Psoas muscle (tissue), 8 donors: ENCODE results near the gene MIGA1. TPM values are rescaled to one million over a fixed set of nuclear protein-coding genes. Genes with fewer than 3 reads are reported as not detected.
"Not testable (repeated sequence)": the region's sequence is repeated elsewhere in the genome, so short reads cannot be mapped to it uniquely, and the experiment has no call there.

Experiments used
- ATAC-seq, 4 donors: fragments of 200-7000 bp; cut with Tn5 transposase; one replicate each; pipeline ENCODE4 v1.9.1; 2020; ENCODE audit warnings: moderate library complexity in 3 of 4, mild to moderate bottlenecking in 2 of 4
- DNase-seq, 2 donors: peaks; one replicate each; pipeline ENCODE4 v3.0.0-alpha.2; 2020
- H3K27ac ChIP-seq: fragments of 200-600 bp; one replicate; pipeline ENCODE4 v1.8.0; 2022
- H3K27me3 ChIP-seq, 3 donors: fragments of 200-600 bp in 1 of 3; one replicate each; pipeline versions ENCODE4 v1.6.1 to v1.8.0; 2013 to 2022; ENCODE audit warnings: low read length in 2 of 3, mild to moderate bottlenecking in 2 of 3, moderate library complexity in 1 of 3; ENCODE audit not compliant: insufficient read depth in 3 of 3
- H3K36me3 ChIP-seq, 2 donors: fragments of 200-600 bp in 1 of 2; one replicate each; pipeline versions ENCODE4 v1.6.1 to v1.8.0; 2013 to 2022; ENCODE audit warnings: low read depth in 1 of 2, mild to moderate bottlenecking in 1 of 2, moderate library complexity in 1 of 2; ENCODE audit not compliant: insufficient read depth in 1 of 2
- H3K4me1 ChIP-seq: fragments of 200-600 bp; one replicate; pipeline ENCODE4 v1.8.0; 2022
- H3K4me3 ChIP-seq: fragments of 200-600 bp; one replicate; pipeline ENCODE4 v1.8.0; 2022; ENCODE audit warnings: mild to moderate bottlenecking
- H3K9me3 ChIP-seq: fragments of 200-600 bp; one replicate; pipeline ENCODE4 v1.8.0; 2022
- WGBS, 3 donors: extraction: QIAGEN DNeasy Blood & Tissue Kit; methylation state at CpG; one replicate each; pipeline versions ENCODE4 v1.1.6 to v1.1.7; 2013; 5-methylcytosine and 5-hydroxymethylcytosine counted together
- intact Hi-C, 2 donors: fragments of 100-400 bp; cut with DNase I; formaldehyde crosslinking; loops; one replicate each; pipeline versions ENCODE4 v1.11.0 to v1.14.2; 2022
- polyA plus RNA-seq, 3 donors: library from polyadenylated mRNA; stranded (reverse); fragments of 200-250 nt; gene quantifications; one replicate each; pipeline ENCODE4 v1.2.3, GENCODE V29; 2013
- total RNA-seq, 4 donors: library from RNA; stranded (reverse); fragmentation: NEBNext Ultra II Directional in 2 of 4; extraction: Animal tissue kit (Norgen Biotek cat#: 25700) in 2 of 4; gene quantifications; one replicate each; pipeline versions ENCODE4 v1.2.1 to v1.2.4, GENCODE V29; 2021 to 2023
- TF ChIP-seq, protein P1 (sequence below): fragments of 200-600 bp; IDR thresholded peaks from one replicate; pipeline ENCODE4 v1.8.0; 2022; ENCODE audit warnings: antibody characterized with exemption
- donor health status: healthy with polysubstance abuse.
- donor health status: DM: no; HTN: no; CAD: no; lungs with moderate emphysema.
- donor health status: Bipolar disorder and iron deficiency.
- donor health status: healthy.
- donor health status: DM: yes; HTN: yes; CAD: no.
- donor health status: DM: no; HTN: no; CAD: no.
- donor health status: DM: no; HTN: no; CAD: no.
- donor health status: DM: yes; HTN: yes; CAD: no.

Gene MIGA1
- total and polyA plus RNA-seq, 7 donors = 5.0 to 19.3 (median 11.9) TPM

DNA sequence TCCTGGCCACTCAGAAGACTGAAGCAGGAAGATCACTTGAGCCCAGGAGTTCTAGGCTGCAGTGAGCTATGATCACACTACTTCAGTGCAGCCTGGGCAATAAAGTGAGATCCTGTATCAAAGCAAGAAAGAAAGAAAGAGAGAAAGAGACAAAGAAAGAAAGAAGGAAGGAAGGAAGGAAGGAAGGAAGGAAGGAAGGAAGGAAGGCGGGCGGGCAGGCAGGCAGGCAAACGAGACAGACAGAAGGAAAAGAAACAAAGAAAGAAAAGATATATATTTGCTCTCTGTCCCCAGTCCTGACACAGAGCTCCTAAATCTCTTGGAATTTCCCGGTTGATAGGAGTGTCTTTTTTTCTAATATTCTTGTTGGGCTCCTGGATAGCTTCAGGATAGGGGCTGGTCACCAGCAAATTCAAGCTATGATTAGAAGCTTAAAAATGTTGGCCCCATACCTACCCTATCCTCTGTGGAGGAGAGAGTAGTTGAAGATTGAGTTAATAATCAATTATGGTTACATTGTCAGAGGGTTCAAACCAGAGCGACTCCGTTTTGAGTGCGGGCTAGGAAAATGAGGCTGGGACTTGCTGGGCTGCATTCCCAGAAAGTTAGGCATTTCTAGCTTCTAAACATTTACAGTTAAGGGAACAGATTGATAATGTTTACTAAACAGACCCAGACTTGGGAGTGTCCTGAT is 3.3 kb upstream of the MIGA1 start:
- H3K4me3 ChIP-seq = no peak overlapping the region
- peaks cover 16% of the 10 kb centered on the region for H3K4me1 ChIP-seq
- intact Hi-C loops = no loop called here
- H3K36me3 ChIP-seq = no peaks in the 10 kb centered on the region
- TF ChIP-seq, protein P1, sequence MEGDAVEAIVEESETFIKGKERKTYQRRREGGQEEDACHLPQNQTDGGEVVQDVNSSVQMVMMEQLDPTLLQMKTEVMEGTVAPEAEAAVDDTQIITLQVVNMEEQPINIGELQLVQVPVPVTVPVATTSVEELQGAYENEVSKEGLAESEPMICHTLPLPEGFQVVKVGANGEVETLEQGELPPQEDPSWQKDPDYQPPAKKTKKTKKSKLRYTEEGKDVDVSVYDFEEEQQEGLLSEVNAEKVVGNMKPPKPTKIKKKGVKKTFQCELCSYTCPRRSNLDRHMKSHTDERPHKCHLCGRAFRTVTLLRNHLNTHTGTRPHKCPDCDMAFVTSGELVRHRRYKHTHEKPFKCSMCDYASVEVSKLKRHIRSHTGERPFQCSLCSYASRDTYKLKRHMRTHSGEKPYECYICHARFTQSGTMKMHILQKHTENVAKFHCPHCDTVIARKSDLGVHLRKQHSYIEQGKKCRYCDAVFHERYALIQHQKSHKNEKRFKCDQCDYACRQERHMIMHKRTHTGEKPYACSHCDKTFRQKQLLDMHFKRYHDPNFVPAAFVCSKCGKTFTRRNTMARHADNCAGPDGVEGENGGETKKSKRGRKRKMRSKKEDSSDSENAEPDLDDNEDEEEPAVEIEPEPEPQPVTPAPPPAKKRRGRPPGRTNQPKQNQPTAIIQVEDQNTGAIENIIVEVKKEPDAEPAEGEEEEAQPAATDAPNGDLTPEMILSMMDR = no peak
- no peak overlapping the region for H3K27ac ChIP-seq
- WGBS, 3 donors = 73 to 75% (median 74%) methylated on average over 7 of the region's 7 CpGs
- H3K9me3 ChIP-seq = no peaks in the 10 kb centered on the region
- ATAC-seq (no peak), DNase-seq (no peak)
- no peaks in the 10 kb centered on the region for H3K27me3 ChIP-seq

DNA sequence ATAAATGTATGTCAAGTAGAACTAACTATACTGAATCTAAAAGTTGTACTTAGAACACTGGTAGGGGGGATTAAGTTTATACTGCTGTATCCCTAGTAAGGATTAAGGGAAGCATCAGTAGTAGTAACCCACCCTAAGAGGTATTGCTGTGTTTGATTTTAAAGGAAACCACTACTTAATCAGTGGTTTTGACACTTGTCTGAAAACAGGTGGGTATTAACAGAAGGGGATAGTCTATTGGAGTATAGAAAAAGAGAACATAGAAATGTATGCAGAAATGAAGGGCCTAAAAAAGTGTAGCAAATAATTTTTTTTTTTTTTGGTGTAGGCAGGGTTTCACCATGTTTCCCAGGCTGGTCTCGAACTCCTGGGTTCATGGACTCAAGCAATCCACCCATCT is 2.2 kb downstream of the MIGA1 start:
- Histone ChIP-seq H3K9me3 (no peaks in the 10 kb centered on the region), H3K27me3 (no peaks in the 10 kb centered on the region), H3K27ac (no peak overlapping the region), H3K4me3 (no peak overlapping the region), H3K4me1 (peaks cover 21% of the 10 kb centered on the region), H3K36me3 (peaks cover 0 to 38% of the 10 kb centered on the region in 2 donors)
- no peak for ATAC-seq
- no peak for DNase-seq
- intact Hi-C loops = no loop called here
- 91 to 98% (median 93%) methylated on average over 1 of the region's 1 CpG for WGBS, 3 donors
- TF ChIP-seq, protein P1 = no peak

DNA sequence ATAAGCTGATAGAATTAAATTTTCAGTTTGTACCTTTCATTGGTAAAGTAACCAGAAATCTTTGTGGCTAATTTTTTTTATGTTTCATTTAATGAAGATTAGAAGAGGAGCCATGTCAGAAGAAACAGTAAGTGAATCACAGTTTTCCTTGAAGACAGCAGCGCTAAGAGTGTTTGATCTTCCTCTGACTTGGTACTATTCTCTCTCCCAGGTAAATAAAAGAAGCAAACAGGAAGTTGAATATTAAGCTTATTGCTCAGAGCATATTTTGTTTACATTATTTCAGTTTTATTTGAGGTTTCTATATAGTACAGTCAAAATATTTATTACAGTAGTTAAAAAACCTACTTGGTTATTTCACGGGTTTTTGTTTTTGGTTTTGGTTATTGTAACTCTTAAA is 3.7 kb downstream of the MIGA1 start:
- 90 to 94% (median 92%) methylated on average over 2 of the region's 2 CpGs for WGBS, 3 donors
- intact Hi-C loops = no loop called here
- DNase-seq (no peak), ATAC-seq (no peak)
- TF ChIP-seq, protein P1 = no peak
- Histone ChIP-seq H3K36me3 (peaks cover 0 to 48% of the 10 kb centered on the region in 2 donors), H3K27me3 (no peaks in the 10 kb centered on the region), H3K4me1 (peaks cover 21% of the 10 kb centered on the region), H3K27ac (no peak overlapping the region), H3K4me3 (no peak overlapping the region), H3K9me3 (no peaks in the 10 kb centered on the region)

DNA sequence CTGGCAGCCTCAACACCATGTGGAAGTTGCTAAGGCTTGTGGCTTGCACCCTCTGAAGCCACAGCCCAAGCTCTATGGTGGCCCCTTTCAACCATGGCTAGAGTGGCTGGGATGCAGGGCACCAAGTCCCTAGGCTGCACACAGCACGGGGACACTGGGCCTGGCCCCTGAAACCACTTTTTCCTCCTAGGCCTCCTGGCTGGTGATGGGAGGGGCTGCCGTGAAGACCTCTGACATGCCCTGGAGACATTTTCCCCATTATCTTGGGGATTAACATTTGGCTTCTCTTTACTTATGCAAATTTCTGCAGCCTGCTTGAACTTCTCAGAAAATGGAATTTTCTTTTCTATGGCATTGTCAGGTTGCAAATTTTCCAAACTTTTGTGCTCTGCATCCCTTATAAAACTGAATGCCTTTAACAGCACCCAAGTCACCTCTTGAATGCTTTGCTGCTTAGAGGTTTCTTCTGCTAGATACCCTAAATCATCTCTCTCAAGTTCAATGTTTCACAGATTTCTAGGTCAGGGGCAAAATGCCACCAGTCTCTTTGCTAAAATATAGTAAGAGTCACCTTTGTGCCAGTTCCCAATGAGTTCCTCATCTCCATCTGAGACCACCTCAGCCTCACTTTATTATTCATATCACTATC is 6.8 kb downstream of the MIGA1 start:
- DNase-seq, H3K27me3 ChIP-seq, intact Hi-C loops, H3K4me1 ChIP-seq, H3K9me3 ChIP-seq, ATAC-seq, H3K27ac ChIP-seq, H3K4me3 ChIP-seq: not testable (repeated sequence)
- peaks cover 0 to 72% of the 10 kb centered on the region in 2 donors for H3K36me3 ChIP-seq
- 64 to 100% (median 96%) methylated on average over 2 of the region's 2 CpGs for WGBS, 3 donors

DNA sequence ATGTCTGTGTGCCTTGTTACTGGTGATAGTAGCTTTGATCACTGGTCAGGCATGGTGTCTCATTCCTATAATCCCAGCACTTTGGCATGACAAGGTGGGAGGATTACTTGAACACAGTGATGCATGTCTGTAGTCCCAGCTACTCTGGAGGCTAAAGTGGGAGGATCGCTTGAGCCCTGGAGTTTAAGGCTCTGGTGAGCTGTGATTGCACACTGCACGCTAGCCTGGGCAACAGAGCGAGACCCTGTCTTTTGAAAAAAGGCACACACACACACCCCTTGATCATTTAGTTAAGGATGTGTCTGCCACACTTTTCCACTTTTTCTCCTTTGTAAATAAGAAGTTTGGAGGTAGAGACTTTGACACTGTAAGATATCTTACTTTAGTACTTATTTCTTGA is 15.1 kb downstream of the MIGA1 start:
- TF ChIP-seq, protein P1 = no peak
- Histone ChIP-seq H3K27ac (no peak overlapping the region), H3K27me3 (no peaks in the 10 kb centered on the region), H3K9me3 (no peaks in the 10 kb centered on the region), H3K4me3 (no peak overlapping the region), H3K36me3 (peaks cover 0 to 27% of the 10 kb centered on the region in 2 donors), H3K4me1 (no peaks in the 10 kb centered on the region)
- ATAC-seq (no peak), DNase-seq (no peak)
- intact Hi-C loops = no loop called here
- 96 to 98% (median 97%) methylated on average over 3 of the region's 3 CpGs for WGBS, 3 donors
